GM21825 (cell line): ENCODE data around the gene PRSS22.

ENCODE experiments used
- ATAC-seq: cut with Tn5 transposase; IDR thresholded peaks from one replicate; pipeline ENCODE4 v1.9.1; 2021; ENCODE audit warnings: mild to moderate bottlenecking, moderate library complexity; ENCODE audit not compliant: unreplicated experiment

The PRSS22 gene

DNA sequence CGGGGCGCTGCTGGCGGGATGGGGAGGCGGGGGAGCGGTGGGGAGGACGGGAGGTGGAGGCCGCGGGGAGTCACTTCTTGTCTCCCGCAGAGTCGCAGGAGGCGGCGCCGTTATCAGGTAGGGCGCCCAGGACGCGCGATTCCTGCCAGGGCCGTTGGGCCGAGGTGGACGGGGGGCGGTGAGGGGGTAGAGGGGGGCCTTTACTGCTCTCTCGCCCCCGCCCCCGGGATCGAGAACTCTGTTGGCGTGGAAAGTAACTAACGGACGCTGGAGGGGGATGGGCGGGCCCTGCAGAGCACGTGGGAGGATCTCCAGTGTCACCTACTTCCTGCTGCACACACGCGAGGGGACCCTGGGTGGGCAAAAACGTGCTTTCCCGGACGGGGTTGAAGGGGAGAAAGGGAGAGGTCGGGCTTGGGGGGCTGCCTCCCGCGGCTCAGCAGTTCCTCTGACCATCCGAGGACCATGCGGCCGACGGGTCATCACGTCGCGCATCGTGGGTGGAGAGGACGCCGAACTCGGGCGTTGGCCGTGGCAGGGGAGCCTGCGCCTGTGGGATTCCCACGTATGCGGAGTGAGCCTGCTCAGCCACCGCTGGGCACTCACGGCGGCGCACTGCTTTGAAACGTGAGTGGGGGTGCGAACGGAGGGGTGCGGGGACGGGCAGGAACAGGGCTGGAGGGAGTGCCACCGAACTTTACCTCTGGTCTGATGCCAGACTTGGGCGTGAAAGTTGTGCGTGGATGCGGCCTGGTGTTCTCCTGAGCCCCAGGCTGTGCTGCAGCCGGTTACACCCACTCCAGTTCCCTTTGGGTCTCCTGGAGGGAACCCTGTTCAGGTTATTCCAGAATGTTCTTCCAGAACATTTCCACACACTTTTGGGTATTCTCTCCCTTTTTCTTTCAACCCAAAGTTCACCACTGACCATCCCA is 40.4 kb downstream of the PRSS22 start:
- ATAC-seq, result no peak

DNA sequence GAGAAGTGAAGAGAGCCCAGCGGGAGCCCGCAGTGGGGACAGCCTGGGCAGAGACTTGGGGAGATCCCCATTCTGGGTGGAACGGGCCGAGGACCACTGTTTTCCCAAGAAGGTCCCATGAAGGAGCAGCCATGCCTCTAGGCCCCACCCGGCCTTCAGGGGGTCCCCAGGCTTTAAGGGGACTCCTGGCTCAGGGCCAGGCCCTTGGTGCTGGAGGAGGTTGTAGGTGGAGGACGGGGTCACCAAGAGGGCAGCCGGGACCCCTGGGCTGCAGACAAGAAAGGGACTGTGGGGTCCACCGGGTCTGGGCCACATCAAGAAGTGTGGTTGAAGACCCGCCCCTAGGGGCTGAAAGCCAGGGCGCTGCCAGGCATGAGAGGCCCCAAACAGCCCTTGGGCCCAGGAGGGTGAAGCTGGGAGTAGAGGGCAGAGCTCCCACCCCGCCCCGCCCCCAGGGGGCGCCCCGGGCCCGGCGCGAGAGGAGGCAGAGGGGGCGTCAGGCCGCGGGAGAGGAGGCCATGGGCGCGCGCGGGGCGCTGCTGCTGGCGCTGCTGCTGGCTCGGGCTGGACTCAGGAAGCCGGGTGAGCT is 41.1 kb downstream of the PRSS22 start, which contains the start of gene PRSS21:
Gene PRSS21 (plus strand): TSS at position 487 of the 589 bp plus-strand sequence. CDS start 32 bp downstream, at position 519.
- ATAC-seq, result no peak

DNA sequence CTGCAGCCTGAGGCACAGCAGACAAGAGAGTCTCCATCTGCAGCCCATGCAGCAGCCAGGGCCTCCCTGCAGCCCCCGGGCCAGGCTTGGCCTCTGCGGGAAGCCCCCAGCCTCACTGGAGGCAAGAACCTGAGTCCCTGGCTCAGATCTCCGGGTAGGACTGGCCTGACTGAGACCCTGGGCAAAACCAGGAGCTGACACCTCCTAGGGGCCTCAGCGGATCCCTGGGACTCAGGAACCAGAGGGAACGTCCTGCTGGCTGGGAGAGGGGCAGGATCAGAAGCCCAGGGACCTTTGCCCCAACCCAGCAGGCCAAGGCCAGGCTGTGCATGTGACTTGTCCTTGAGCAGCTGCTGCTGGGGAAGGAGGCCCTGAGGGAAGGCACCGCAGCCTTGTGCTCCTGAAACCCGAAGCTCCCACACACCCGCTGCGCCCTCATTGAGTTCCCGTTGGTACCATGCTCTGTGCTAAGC is 42.6 kb downstream of the PRSS22 start:
- ATAC-seq, result no peak

DNA sequence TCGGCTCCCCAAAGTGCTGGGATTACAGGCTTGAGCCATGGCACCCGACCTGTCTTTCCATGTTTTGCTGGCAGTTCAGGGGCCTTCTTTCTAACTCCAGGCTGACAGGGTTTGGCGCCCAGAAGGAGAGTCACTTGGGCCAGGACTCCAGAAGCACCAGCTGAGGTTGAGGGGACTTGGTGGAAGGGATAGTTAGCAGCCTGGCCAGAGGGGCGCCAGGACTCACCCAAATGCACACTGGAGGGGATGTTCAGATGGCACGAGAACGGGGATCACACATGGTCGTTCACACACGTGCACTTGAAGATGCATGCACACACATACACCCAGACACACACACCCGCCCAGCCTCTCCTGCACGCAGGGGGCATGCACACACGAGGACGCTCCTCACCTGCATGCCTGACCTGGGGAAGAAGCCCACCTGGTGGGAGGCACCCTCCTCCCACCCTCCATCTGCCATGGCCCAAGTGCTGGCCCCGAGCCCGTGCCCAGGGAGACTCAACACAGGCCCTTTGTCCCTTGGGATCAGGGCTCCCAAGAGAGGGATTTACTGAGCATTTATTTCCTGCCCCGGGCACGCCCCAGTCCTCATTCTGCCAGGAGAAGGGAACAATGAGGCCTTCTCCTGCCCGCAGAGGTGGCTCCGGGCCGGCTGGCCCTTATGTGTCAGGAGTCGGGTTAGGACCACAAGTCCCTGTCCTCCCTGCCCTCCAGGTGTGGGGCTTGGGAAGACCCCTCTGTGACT is 43.2 kb downstream of the PRSS22 start:
- ATAC-seq, result no peak

DNA sequence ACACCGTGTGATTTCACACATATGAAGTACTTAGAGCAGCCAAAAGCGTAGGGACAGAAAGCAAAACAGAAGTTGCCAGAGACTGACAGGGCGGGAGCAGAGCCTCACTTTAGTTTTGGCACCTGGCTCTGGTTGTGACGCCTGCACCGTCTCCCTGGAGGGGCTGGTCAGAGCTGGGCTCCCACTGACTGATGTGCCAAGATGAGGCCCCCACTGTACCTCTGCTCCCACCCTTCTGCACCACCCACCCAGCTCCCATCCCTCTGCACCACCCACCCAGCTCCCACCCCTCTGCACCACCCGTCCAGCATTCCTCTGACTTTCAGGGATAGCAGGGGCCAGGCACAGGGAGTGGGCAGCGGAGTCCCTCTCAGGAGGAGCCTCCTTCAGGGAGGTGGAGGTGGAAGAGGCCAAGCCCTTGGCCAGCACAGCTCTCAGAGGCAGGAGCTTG is 44.2 kb downstream of the PRSS22 start:
- no peak for ATAC-seq

DNA sequence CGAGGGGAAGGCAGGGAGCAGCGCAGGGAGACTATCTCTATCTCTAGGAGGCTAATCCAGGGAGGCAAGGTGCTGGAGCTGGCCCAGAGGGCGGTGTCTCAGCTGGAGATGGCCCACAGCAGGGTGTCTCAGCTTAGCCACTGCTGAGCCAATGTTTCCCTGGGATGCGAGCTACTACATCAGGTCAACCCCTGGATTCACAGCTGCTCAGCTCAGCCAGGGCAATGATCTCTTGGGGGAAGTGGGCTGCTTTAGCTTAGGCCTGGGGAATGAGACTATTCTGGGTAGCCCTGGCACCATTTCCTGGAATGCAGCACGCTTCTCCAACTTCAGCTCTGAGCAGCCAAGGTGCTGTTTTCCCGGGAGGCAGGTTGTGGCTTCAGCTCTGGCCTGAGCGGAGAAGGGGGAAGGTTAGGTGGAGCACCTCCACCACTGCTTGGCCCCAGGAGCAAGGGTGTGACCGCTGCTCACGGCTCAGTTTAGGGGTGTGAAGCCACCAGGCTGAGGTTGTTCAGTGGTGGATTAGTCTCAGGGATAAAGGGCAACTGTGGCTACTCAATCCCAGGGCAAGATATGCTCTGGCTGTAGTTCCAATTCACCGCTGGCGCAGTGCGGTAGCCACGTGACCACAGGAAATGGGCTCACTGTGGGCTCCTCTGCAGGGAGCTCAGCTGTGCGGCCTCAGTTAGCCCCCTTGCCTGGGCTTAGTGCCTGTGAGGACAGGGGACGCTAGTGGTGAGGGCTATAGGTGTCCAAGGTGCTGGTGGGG is 46.1 kb downstream of the PRSS22 start:
- no peak for ATAC-seq

DNA sequence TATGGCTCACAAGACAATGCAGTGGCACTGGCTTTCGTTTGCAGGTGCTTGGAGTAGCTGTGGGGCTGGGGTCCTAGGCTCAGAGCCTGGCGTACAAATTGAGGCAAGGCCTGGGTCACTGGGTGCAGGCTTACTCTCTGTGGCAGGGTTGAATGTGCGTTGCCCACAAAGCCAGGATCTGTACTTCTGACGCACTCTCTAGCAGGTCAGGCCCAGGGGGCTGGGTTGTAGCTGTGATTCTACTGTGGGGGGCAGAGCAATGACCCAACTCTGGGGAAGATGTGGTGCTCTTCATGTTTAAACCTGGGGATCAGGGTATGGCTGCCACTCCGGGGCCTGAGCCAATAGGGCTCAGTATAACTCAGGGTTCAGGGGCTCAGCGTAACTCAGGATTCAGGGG is 47.3 kb downstream of the PRSS22 start:
- ATAC-seq, result no peak

DNA sequence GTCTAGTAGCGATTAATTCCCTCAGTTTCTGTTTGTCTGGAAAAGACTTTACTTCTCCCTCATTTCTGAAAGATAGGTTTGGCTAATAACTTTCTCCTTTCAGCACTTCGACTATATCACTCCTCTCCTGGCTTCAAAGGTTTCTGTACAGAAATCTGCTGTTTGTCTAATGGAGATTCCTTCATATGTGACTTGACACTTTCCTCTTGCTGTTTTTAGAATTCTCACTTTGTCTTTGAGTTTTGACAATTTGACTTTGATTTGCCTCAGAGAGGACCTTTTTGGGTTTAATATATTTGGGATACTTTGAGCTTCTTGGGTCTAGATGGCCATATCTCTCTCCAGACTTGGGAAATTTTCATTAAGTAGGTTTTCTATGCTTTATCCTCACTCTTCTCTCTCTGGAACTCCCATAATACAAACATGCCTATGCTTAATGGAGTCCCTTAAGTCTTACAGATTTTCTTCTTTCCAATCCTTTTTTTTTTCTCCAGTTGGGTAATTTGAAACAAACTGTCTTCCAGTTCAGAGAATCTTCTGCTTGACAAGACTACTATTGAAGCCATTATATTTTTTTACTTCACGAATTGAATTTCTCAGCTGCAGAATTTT is 48.7 kb downstream of the PRSS22 start:
- no peak for ATAC-seq

DNA sequence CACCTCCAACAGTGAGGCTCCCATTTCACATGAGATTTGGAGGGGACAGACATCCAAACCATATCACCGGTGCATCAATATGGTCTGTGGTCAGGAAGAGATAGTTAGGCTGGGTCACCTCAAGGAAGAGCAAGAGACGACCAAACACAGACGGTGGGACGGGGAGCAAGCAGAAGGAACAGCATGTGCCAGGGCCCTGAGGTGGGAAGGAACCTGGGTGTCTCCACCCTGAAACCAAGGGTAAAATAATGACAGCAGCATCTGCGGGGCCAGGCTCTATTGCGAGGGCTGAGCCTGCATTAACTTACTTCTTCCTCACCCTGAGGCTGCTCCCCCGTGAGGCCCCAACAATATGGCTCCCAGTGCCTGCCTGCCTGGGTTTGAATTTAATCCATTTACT is 49.8 kb downstream of the PRSS22 start:
- no peak for ATAC-seq

DNA sequence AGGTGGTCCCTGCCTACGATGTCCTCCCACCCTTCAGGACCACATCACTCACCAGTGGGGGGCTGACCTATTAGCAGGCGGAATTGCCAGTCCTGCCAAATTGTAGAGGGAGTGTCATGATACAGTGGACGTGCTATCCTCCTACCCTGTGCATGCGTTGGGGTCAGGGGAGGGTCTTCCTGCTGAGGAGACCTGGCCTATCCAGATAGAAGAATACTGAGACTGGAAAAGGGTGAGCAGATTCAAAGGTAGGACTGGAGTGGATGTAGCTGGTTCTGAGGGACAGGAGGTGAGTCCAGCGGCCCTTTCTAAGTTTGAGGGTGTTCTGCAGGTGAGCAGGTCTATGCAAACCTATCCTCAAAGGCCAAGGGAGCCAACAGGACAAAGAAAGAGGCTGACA is 51.7 kb downstream of the PRSS22 start:
- ATAC-seq, result no peak

DNA sequence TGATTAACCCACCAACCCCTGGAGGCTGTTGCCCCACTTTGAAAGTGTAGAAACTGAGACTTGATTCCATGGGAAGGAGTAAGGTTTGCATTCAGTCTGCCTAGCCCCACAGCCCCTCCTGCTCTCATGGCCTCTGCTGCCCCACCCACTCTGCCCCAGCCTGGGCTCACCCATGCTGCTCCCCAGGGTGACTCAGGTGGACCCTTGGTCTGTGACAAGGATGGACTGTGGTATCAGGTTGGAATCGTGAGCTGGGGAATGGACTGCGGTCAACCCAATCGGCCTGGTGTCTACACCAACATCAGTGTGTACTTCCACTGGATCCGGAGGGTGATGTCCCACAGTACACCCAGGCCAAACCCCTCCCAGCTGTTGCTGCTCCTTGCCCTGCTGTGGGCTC is 53.2 kb downstream of the PRSS22 start:
- no peak for ATAC-seq

DNA sequence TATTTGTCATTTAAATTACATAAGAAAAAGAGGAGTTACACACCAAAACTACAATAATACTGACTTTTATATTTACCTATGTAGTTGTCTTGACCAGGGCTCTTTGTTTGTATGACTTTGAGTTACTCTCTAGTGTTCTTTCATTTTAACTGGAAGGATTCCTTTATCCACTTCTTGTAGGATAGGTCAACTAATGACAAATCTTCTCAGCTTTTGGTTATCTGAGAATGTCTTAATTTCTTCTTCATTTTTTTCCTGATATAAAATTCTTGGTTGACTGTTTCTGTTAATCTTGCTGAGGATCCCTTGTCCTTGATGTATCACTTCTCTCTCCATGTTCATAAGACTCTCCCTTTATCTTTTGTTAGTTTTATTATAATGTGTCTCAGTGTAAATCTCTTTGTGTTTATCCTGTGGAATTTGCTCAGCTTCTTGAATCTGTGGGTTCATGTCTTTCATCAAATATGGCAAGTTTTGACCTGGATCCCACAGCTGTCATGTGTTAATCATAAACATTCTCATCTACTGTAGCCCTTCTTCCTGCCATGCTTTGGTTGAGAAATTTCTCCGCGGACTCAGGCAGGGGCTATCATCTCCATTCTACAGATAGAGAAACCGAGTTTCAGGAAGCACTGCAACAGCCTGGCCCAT is 54.3 kb downstream of the PRSS22 start:
- ATAC-seq, result no peak
